Diencephalon (tissue), 1 donor: ENCODE data around the gene ZFY. TPM values are rescaled to one million over a fixed set of nuclear protein-coding genes. Genes with fewer than 3 reads are reported as not detected.

ENCODE experiments used
- small RNA-seq: library from RNA; depleted of rRNA; stranded (forward); fragments of <200 nt; gene quantifications from one replicate; pipeline ENCODE3, GENCODE V24; 2014
- total RNA-seq: library from RNA; depleted of rRNA; stranded (reverse); fragments of >200 nt; gene quantifications from one replicate; pipeline ENCODE4 v1.2.3, GENCODE V29; 2014

Gene ZFY
- 29.1 TPM for total RNA-seq

DNA sequence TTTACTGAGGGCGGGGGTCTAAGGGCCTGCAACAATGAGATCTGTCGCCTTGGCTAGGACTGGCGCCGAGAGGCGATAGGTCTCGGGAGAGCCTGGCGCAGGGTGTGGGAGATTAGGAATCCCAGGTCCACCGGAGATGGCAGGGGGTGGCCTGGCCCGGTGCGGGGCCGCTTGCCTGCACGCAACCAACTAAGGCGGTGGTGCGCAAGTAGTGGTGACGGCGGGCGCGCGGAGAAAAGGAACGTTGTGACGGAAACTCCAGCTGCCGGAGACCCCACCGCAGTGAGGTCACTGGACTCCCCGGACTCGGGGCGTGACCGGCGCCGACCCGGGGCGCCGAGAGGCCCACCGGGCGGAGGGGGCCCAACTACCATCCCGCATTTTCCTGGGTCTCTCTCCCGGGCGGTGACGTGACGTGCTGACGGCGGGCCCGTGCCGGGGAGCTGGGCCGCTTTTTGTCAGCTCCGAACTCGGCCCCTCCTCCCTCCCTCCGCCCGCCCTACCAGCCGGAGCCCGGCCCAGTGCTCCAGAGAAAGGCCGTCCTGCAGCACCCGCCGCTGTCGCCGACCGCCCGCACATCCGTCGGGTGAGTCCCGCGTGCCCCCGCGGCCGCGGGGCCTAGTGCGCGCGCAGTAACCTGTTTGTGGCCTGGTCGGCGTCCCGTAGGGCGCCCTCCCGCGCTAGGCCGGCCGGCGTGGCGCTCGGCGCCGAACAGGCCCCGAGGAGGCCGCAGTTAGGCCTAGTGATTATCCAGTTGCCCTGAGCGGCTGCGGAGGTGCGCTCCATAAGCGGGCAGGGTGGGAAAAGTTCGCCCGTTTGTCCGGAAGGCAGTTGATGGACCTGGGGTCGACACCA, at the start of gene ZFY:
Gene ZFY (plus strand): TSS at position 521 of the 855 bp plus-strand sequence. CDS start 18,556 bp downstream, outside the sequence.

Small RNA genes within 50 kb of the gene (small RNA-seq; reads per million reads assigned to genes)
- gene EEF1A1P41, result not detected

Other genes with a start within 250 kb of the ZFY start
- 0.69 TPM for gene SRY, start 147.7 kb upstream of the ZFY start, total RNA-seq
- gene RPS4Y1, start 93.8 kb upstream of the ZFY start, total RNA-seq, result 166 TPM